Endothelial cell of umbilical vein (primary cell): ENCODE measurements around the gene PNKD. TPM values are rescaled to one million over a fixed set of nuclear protein-coding genes. Genes with fewer than 3 reads are reported as not detected.

Experiments
- BruUV-seq: library from RNA; stranded (reverse); fragments of 400-500 nt; replicated peaks from 2 replicates; lab custom pipeline; 2021; lab: Mats Ljungman, UMichigan
- CTCF ChIA-PET: fragments of 300-600, 350-600 bp; sonication (Branson Sonifier 250); formaldehyde crosslinking; loops from one replicate; lab custom pipeline; 2021; ENCODE audit warnings: antibody characterized with exemption, inconsistent platforms; lab: Charles Lee
- POLR2A ChIA-PET: fragments of 300-600, 350-600 bp; sonication (Branson Sonifier 250); formaldehyde crosslinking; loops from one replicate; lab custom pipeline; 2021; ENCODE audit warnings: antibody characterized with exemption, inconsistent platforms; lab: Charles Lee
- DNase-seq: peaks from one replicate; pipeline ENCODE4 v3.0.0-alpha.2; 2011; ENCODE audit warnings: low read depth, low spot score
- FAIRE-seq: peaks from 2 replicates; lab custom pipeline; 2011; peaks lifted over from hg19 to GRCh38; lab: Jason Lieb, UNC
- H2AFZ ChIP-seq: 2 replicates; pipeline ENCODE4 v1.6.0; 2012; ENCODE audit warnings: low read depth, low read length, control low read depth, inconsistent platforms
- H3K27ac ChIP-seq: 2 replicates; pipeline ENCODE4 v1.5.1; 2011; ENCODE audit warnings: low read depth, mild to moderate bottlenecking, control low read depth, low read length, moderate library complexity; ENCODE audit not compliant: insufficient read depth
- H3K27me3 ChIP-seq, 2 experiments: 2 replicates each; pipeline versions ENCODE4 v1.6.0 to v1.6.1; 2011; ENCODE audit warnings: low read length in 2 of 2, mixed read lengths in 1 of 2; ENCODE audit not compliant: control insufficient read depth in 2 of 2, insufficient read depth in 2 of 2
- H3K36me3 ChIP-seq, 2 experiments: 2 replicates in 1 of 2; 3 replicates in 1 of 2; pipeline ENCODE4 v1.5.1; 2011; ENCODE audit warnings: low read length in 2 of 2, mild to moderate bottlenecking in 1 of 2, moderate library complexity in 1 of 2; ENCODE audit not compliant: control insufficient read depth in 2 of 2, insufficient read depth in 2 of 2; ENCODE audit errors: extremely low read depth in 1 of 2
- H3K4me1 ChIP-seq: 3 replicates; pipeline ENCODE4 v1.5.1; 2011; ENCODE audit warnings: mild to moderate bottlenecking, low read length; ENCODE audit not compliant: control insufficient read depth, insufficient read depth; ENCODE audit errors: extremely low read depth
- H3K4me2 ChIP-seq: 2 replicates; pipeline ENCODE4 v1.6.1; 2011; ENCODE audit warnings: low read length, control low read depth, mixed read lengths; ENCODE audit not compliant: insufficient read depth
- H3K4me3 ChIP-seq, 3 experiments: fragments of 200-600 bp in 1 of 3; sonication (generic), shearing (Covaris generic) in 1 of 3; replicated peaks in 1 of 3; 2 replicates each; pipeline ENCODE4 v1.5.1; 2011 to 2016; ENCODE audit warnings: control low read depth in 3 of 3, low read length in 3 of 3, mild to moderate bottlenecking in 2 of 3, inconsistent platforms in 1 of 3, low read depth in 1 of 3, moderate library complexity in 1 of 3; ENCODE audit not compliant: insufficient read depth in 1 of 3
- H3K79me2 ChIP-seq: 2 replicates; pipeline ENCODE4 v1.6.0; 2012; ENCODE audit warnings: low read length, inconsistent platforms; ENCODE audit not compliant: control insufficient read depth, insufficient read depth
- H3K9ac ChIP-seq: replicated peaks from 2 replicates; pipeline ENCODE3; 2011; ENCODE audit warnings: low read length, control low read depth; ENCODE audit not compliant: insufficient read depth; ENCODE audit errors: extremely low read depth
- H3K9me1 ChIP-seq: replicated peaks from 3 replicates; pipeline ENCODE4 v1.6.0; 2011; ENCODE audit warnings: mild to moderate bottlenecking, low read length; ENCODE audit not compliant: control insufficient read depth, insufficient read depth; ENCODE audit errors: extremely low read depth
- H3K9me3 ChIP-seq: replicated peaks from 2 replicates; pipeline ENCODE4 v1.5.1; 2012; ENCODE audit warnings: low read length, inconsistent platforms; ENCODE audit not compliant: control insufficient read depth, insufficient read depth
- H4K20me1 ChIP-seq: replicated peaks from 2 replicates; pipeline ENCODE3; 2011; ENCODE audit warnings: mild to moderate bottlenecking, low read length; ENCODE audit not compliant: control insufficient read depth, insufficient read depth; ENCODE audit errors: extremely low read depth
- CTCF ChIP-seq, 2 donors: IDR thresholded peaks; 1 replicate in 1 of 2; 2 replicates in 1 of 2; pipeline ENCODE4 v1.5.1; 2011; ENCODE audit warnings: low read length in 2 of 2, mild to moderate bottlenecking in 2 of 2, moderate library complexity in 2 of 2, control low read depth in 1 of 2, inconsistent platforms in 1 of 2, low read depth in 1 of 2; ENCODE audit not compliant: insufficient read depth in 1 of 2; ENCODE audit errors: extremely low read depth in 1 of 2
- EZH2 ChIP-seq: IDR thresholded peaks from 2 replicates; pipeline ENCODE4 v1.6.1; 2012; ENCODE audit warnings: borderline replicate concordance, low read depth, mild to moderate bottlenecking, moderate library complexity, low read length, inconsistent platforms; ENCODE audit not compliant: severe bottlenecking
- FOS ChIP-seq: IDR thresholded peaks from 2 replicates; pipeline ENCODE4 v1.6.1; 2011; ENCODE audit warnings: mild to moderate bottlenecking, low read length, moderate library complexity, borderline replicate concordance; ENCODE audit not compliant: insufficient read depth
- GATA2 ChIP-seq: IDR thresholded peaks from 2 replicates; pipeline ENCODE4 v1.7.0; 2011; ENCODE audit warnings: low read depth, mild to moderate bottlenecking, moderate library complexity, mixed read lengths, low read length; ENCODE audit not compliant: insufficient read length, insufficient read depth
- JUN ChIP-seq: IDR thresholded peaks from 2 replicates; pipeline ENCODE4 v1.6.1; 2011; ENCODE audit warnings: borderline replicate concordance, low read depth; ENCODE audit not compliant: insufficient read length, insufficient read depth
- MYC ChIP-seq: IDR thresholded peaks from one replicate; pipeline ENCODE4 v1.6.1; 2011; ENCODE audit warnings: mild to moderate bottlenecking, low read depth, low read length
- POLR2A ChIP-seq: IDR thresholded peaks from 2 replicates; pipeline ENCODE4 v1.6.1; 2012; ENCODE audit warnings: low read depth, mild to moderate bottlenecking, control low read depth, low read length
- POLR2AphosphoS5 ChIP-seq: IDR thresholded peaks from 2 replicates; pipeline ENCODE4 v1.6.1; 2012; ENCODE audit warnings: low read depth, mild to moderate bottlenecking, control low read depth, low read length, moderate library complexity; ENCODE audit not compliant: insufficient read depth
- dilution Hi-C: fragments of 300-500 bp; cut with MboI; formaldehyde crosslinking; loops from one replicate; pipeline ENCODE4 v1.15.0; 2019; ENCODE audit warnings: low sequenced_read_pairs; ENCODE audit not compliant: extremely low pct_ligation_motif_present
- intact Hi-C: fragments of 100-400 bp; cut with micrococcal nuclease; formaldehyde crosslinking; loops from one replicate; pipeline ENCODE4 v1.10.0; 2022
- polyA plus RNA-seq, 4 experiments: library from polyadenylated mRNA; depleted of rRNA in 3 of 4; stranded (reverse) in 3 of 4; unstranded in 1 of 4; fragments of >200 nt; gene quantifications; 2 replicates each; pipeline versions ENCODE4 v1.2.1 to v1.2.3, GENCODE V29; 2011 to 2012; ENCODE audit warnings: missing spikeins in 1 of 4
- total RNA-seq: library from RNA; stranded (reverse); gene quantifications from 2 replicates; pipeline ENCODE4 v1.2.3, GENCODE V29; 2021
- TF ChIP-seq, protein P1 (sequence below): IDR thresholded peaks from 2 replicates; pipeline ENCODE4 v1.6.1; 2011; ENCODE audit not compliant: insufficient read depth, insufficient read length

Gene PNKD
- total and polyA plus RNA-seq, 2 donors (not counting 3 experiments of a cell fraction or from before 2014, with no cell fraction given) = 56.1 to 88.3 TPM

DNA sequence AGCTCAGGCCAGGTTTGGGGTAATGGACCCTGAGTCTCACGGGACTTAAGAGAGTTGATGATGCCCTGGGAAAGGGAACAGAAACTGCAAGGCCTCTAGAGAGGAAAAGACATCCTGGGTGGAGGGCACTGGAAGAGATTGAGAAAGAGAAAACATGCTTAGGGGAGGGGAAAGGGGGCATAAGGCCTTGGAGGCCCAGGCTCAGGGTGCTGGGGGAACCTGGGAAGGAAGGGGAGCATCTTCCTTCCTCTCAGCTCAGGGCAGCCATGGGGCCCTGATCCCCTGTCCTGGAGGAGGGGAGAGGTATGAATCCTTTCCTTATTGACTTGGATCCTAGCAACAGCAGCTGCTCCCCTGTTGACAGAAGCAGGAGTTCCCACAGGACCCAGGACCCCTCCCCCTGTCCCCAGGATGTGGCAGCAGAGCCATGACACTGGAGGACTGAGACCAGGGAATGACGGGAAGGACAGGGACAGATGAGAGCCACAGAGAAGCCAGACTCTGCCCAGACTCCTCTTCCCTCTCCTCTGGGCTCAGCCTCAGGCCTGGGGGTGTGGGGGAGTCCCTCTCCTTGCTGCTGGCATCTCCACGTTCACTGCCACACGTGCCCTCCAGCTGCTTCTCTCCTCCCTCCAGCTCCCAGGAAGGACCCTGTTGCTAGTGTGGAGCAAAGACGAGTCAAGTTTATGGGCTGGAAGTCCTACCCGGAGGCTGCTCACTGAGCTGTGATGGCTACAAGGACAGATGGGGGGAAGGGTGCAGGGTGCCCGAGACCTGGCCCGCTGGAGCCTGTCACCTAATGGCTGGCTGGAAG lies 8.7 kb upstream of the PNKD start:
- Histone ChIP-seq H3K9me3 (no peaks in the 10 kb centered on the region), H3K9me1 (no peaks in the 10 kb centered on the region), H4K20me1 (no peaks in the 10 kb centered on the region), H3K9ac (no peak overlapping the region), H3K4me1 (peaks cover 17% of the 10 kb centered on the region), H3K4me2 (no peak overlapping the region), H3K27ac (no peak overlapping the region), H3K36me3 (peaks cover 0 to 29% of the 10 kb centered on the region in 2 experiments), H3K4me3 (no peak overlapping the region), H2AFZ (no peak overlapping the region), H3K79me2 (no peaks in the 10 kb centered on the region), H3K27me3 (no peaks in the 10 kb centered on the region)
- ChIA-PET CTCF (interaction anchor here (1.4 kb wide), 1 partner anchor 9 kb away, joined by 7 read pairs; the partner anchor contains the start of genes AAMP and PNKD), POLR2A (interaction anchor here (1.1 kb wide), 1 partner anchor 9 kb away, joined by 3 read pairs; the partner anchor contains the start of genes AAMP and PNKD)
- FAIRE-seq (no peak), DNase-seq (no peak)
- dilution Hi-C loops (no loop called here), intact Hi-C loops (no loop called here)
- BruUV-seq = no TSS peak
- TF ChIP-seq CTCF (IDR thresholded peaks at IDR 0.05; ENCODE audit: extremely low read depth in 1 of 2, insufficient read depth in 1 of 2, low read depth in 1 of 2, low read length in 2 of 2) (no peak), GATA2 (no peak), EZH2 (no peak), FOS (no peak), POLR2AphosphoS5 (no peak), MYC (no peak), POLR2A (no peak), JUN (no peak)
- TF ChIP-seq, protein P1, sequence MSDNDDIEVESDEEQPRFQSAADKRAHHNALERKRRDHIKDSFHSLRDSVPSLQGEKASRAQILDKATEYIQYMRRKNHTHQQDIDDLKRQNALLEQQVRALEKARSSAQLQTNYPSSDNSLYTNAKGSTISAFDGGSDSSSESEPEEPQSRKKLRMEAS = no peak
